ENCODE data around the gene MAP3K10. TPM values are rescaled to one million over a fixed set of nuclear protein-coding genes. Genes with fewer than 3 reads are reported as not detected.
A peak's percentile ranks its signal among the peaks of the same experiment; 100 is the strongest.

Gene MAP3K10
- total RNA-seq, 1 donor from 2014 or later = 19.4 TPM

DNA sequence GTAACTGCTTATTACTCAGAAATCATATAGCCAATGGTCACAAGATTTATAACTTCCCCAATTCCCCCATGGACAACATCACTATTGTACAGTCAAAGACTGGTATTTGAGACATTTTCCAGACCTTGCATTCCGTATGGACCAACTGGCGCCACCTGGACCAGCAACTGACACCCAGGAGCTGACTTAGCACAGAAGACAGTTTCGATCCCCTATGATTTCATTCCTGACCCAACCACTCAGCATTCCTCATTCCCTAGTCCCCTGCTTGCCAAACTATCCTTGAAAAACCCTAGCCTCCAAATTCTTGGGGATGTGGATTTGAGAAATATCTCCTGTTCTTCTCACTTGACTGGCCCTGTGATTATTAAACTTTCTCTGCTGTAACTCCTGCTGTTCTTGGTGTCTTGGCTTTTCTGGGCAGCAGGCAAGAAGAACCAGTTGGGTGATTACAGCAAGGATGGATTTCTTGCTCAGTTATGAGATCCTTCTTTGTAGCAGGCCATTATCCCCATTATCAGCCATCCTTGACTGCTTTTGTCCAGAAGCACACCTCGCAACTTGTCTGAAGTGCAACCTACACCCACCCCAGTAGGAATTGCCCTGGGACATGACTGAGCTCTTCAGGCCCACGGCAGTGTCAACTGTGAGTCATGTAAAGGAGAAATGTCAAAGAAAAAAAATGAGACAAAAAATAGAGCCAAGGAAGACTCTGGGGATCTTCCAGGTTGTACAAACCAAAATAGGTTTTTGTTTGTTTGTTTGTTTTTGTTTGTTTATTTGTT, 13.7 kb upstream of the MAP3K10 start:
- H3K36me3 ChIP-seq = no peaks in the 10 kb centered on the region
- H3K27ac ChIP-seq = no peak overlapping the region
- no peaks in the 10 kb centered on the region for H3K4me1 ChIP-seq
- H3K4me3 ChIP-seq = no peak overlapping the region
- H3K27me3 ChIP-seq = no peaks in the 10 kb centered on the region
- intact Hi-C loops (cut with DNase I) = no loop called here
- H3K9me3 ChIP-seq = no peaks in the 10 kb centered on the region
- no peak for TF ChIP-seq CTCF (IDR thresholded peaks at IDR 0.05)
- DNase-seq (ENCODE audit: low spot score in 2 of 2) = no peak

GRCh38 chr19:40178756-40179155, 12.5 kb upstream of the MAP3K10 start:
- Histone ChIP-seq H3K4me1 (no peaks in the 10 kb centered on the region), H3K9me3 (no peaks in the 10 kb centered on the region), H3K27me3 (no peaks in the 10 kb centered on the region), H3K36me3 (no peaks in the 10 kb centered on the region), H3K27ac (no peak overlapping the region), H3K4me3 (no peak overlapping the region)
- intact Hi-C loops (cut with DNase I) = no loop called here
- TF ChIP-seq CTCF (IDR thresholded peaks at IDR 0.05) = no peak
- no peak for DNase-seq (ENCODE audit: low spot score in 2 of 2)

DNA sequence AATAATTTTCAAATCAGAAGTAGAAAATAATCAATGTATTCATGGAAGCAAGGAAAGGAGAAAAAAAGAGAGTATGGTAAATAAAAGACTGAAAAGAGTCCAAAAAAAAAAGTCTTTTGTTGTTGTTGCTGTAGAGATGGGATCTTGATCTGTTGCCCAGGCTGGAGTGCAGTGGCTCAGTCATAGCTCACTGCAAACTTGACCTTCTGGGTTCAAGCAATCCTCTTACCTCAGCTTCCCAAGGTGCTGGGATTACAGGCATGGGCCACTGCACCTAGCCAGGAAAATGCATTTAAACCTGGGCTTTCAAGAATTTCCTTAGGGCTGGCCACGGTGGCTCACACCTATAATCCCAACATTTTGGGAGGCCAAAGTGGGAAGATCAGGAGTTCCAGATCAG, 7.0 kb upstream of the MAP3K10 start:
- Histone ChIP-seq H3K9me3 (no peaks in the 10 kb centered on the region), H3K4me1 (no peaks in the 10 kb centered on the region), H3K4me3 (no peak overlapping the region), H3K36me3 (no peaks in the 10 kb centered on the region), H3K27ac (no peak overlapping the region), H3K27me3 (no peaks in the 10 kb centered on the region)
- no peak for DNase-seq (ENCODE audit: low spot score in 2 of 2)
- intact Hi-C loops (cut with DNase I) = no loop called here
- no peak for TF ChIP-seq CTCF (IDR thresholded peaks at IDR 0.05)

- peak overlapping the region; percentile 92 to 99 for H3K27ac ChIP-seq
- peak in 1 of 3 experiments; percentile 10 for TF ChIP-seq CTCF (IDR thresholded peaks at IDR 0.05)
- no peaks in the 10 kb centered on the region for H3K27me3 ChIP-seq
- no peak for DNase-seq (ENCODE audit: low spot score in 2 of 2)
- H3K9me3 ChIP-seq = no peaks in the 10 kb centered on the region
- peaks cover 9 to 22% of the 10 kb centered on the region in 2 donors for H3K4me1 ChIP-seq
- peak overlapping the region; percentile 75 to 99 for H3K4me3 ChIP-seq
- no peaks in the 10 kb centered on the region for H3K36me3 ChIP-seq
- intact Hi-C loops (cut with DNase I) = loop anchor here (2.0 to 5.0 kb wide), 5 partner anchors 31 to 345 kb away; partner anchors contain the start of genes C19orf47, FBL, PLD3 and PSMC4
These were observed 815 bp downstream of the MAP3K10 start for GRCh38 chr19:40191836-40192646.

DNA sequence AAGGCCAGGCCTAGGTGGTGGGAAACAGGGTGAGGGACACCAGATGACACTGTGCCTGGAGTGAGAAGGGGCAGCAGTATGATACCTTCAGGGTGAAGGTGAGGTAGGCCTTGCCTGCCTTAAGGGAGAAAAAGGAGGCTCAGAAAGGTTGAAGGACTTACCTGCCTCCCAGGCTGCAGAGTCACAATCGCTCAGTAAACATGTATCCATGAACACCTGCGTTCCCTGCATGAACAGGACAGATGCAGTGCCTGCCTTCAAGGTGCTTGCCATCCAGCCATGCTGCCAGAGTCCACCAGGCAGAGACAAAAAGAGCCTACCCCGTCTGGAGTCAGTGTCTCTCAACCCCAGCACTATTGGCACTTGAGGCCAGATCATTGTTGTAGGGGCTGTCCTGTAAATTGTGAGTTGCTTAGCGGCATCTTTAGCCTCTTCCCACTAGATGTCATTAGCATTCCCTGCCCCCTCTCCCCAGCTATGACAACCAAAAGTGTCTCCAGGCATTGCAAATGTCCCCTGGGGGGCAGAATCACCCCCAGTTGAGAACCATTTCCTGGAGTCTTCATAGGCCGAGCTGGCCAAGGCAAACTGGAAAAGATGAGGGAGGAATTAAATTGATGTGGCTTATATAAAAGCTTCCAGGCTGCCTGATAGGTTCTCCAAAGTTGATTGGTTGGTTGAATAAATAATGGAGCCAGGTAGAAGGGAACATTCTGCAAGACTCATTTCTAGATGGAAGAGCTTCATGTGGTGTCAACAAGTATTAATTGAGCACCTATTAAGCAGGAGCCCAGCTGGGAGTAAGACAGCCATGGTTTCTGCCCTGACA, 1.7 kb downstream of the MAP3K10 start:
- intact Hi-C loops (cut with DNase I) = loop anchor here (5.0 kb wide), 4 partner anchors 154 to 346 kb away; partner anchors contain the start of genes C19orf47, FBL, PLD3 and PSMC4
- H3K27me3 ChIP-seq = no peaks in the 10 kb centered on the region
- no peak for TF ChIP-seq CTCF (IDR thresholded peaks at IDR 0.05)
- DNase-seq (ENCODE audit: low spot score in 2 of 2) = no peak
- H3K27ac ChIP-seq = no peak overlapping the region
- no peaks in the 10 kb centered on the region for H3K36me3 ChIP-seq
- H3K4me3 ChIP-seq = peak overlapping the region; percentile 75 to 99
- peaks cover 9 to 22% of the 10 kb centered on the region in 2 donors for H3K4me1 ChIP-seq
- H3K9me3 ChIP-seq = no peaks in the 10 kb centered on the region

Data from ascending aorta (tissue), 2 donors.